Endothelial cell of umbilical vein (primary cell): Measurements from ENCODE around the gene HDAC4. TPM values are rescaled to one million over a fixed set of nuclear protein-coding genes. Genes with fewer than 3 reads are reported as not detected.

Experiments
- BruUV-seq: library from RNA; stranded (reverse); fragments of 400-500 nt; replicated peaks from 2 replicates; lab custom pipeline; 2021; lab: Mats Ljungman, UMichigan
- CTCF ChIA-PET: fragments of 300-600, 350-600 bp; sonication (Branson Sonifier 250); formaldehyde crosslinking; loops from one replicate; lab custom pipeline; 2021; ENCODE audit warnings: antibody characterized with exemption, inconsistent platforms; lab: Charles Lee
- POLR2A ChIA-PET: fragments of 300-600, 350-600 bp; sonication (Branson Sonifier 250); formaldehyde crosslinking; loops from one replicate; lab custom pipeline; 2021; ENCODE audit warnings: antibody characterized with exemption, inconsistent platforms; lab: Charles Lee
- DNase-seq: peaks from one replicate; pipeline ENCODE4 v3.0.0-alpha.2; 2011; ENCODE audit warnings: low read depth, low spot score
- FAIRE-seq: peaks from 2 replicates; lab custom pipeline; 2011; peaks lifted over from hg19 to GRCh38; lab: Jason Lieb, UNC
- H2AFZ ChIP-seq: 2 replicates; pipeline ENCODE4 v1.6.0; 2012; ENCODE audit warnings: low read depth, low read length, control low read depth, inconsistent platforms
- H3K27ac ChIP-seq: 2 replicates; pipeline ENCODE4 v1.5.1; 2011; ENCODE audit warnings: low read depth, mild to moderate bottlenecking, control low read depth, low read length, moderate library complexity; ENCODE audit not compliant: insufficient read depth
- H3K27me3 ChIP-seq, 2 experiments: 2 replicates each; pipeline versions ENCODE4 v1.6.0 to v1.6.1; 2011; ENCODE audit warnings: low read length in 2 of 2, mixed read lengths in 1 of 2; ENCODE audit not compliant: control insufficient read depth in 2 of 2, insufficient read depth in 2 of 2
- H3K36me3 ChIP-seq, 2 experiments: 2 replicates in 1 of 2; 3 replicates in 1 of 2; pipeline ENCODE4 v1.5.1; 2011; ENCODE audit warnings: low read length in 2 of 2, mild to moderate bottlenecking in 1 of 2, moderate library complexity in 1 of 2; ENCODE audit not compliant: control insufficient read depth in 2 of 2, insufficient read depth in 2 of 2; ENCODE audit errors: extremely low read depth in 1 of 2
- H3K4me1 ChIP-seq: 3 replicates; pipeline ENCODE4 v1.5.1; 2011; ENCODE audit warnings: mild to moderate bottlenecking, low read length; ENCODE audit not compliant: control insufficient read depth, insufficient read depth; ENCODE audit errors: extremely low read depth
- H3K4me2 ChIP-seq: 2 replicates; pipeline ENCODE4 v1.6.1; 2011; ENCODE audit warnings: low read length, control low read depth, mixed read lengths; ENCODE audit not compliant: insufficient read depth
- H3K4me3 ChIP-seq, 3 experiments: fragments of 200-600 bp in 1 of 3; sonication (generic), shearing (Covaris generic) in 1 of 3; replicated peaks in 1 of 3; 2 replicates each; pipeline ENCODE4 v1.5.1; 2011 to 2016; ENCODE audit warnings: control low read depth in 3 of 3, low read length in 3 of 3, mild to moderate bottlenecking in 2 of 3, inconsistent platforms in 1 of 3, low read depth in 1 of 3, moderate library complexity in 1 of 3; ENCODE audit not compliant: insufficient read depth in 1 of 3
- H3K79me2 ChIP-seq: 2 replicates; pipeline ENCODE4 v1.6.0; 2012; ENCODE audit warnings: low read length, inconsistent platforms; ENCODE audit not compliant: control insufficient read depth, insufficient read depth
- H3K9ac ChIP-seq: replicated peaks from 2 replicates; pipeline ENCODE3; 2011; ENCODE audit warnings: low read length, control low read depth; ENCODE audit not compliant: insufficient read depth; ENCODE audit errors: extremely low read depth
- H3K9me1 ChIP-seq: replicated peaks from 3 replicates; pipeline ENCODE4 v1.6.0; 2011; ENCODE audit warnings: mild to moderate bottlenecking, low read length; ENCODE audit not compliant: control insufficient read depth, insufficient read depth; ENCODE audit errors: extremely low read depth
- H3K9me3 ChIP-seq: replicated peaks from 2 replicates; pipeline ENCODE4 v1.5.1; 2012; ENCODE audit warnings: low read length, inconsistent platforms; ENCODE audit not compliant: control insufficient read depth, insufficient read depth
- H4K20me1 ChIP-seq: replicated peaks from 2 replicates; pipeline ENCODE3; 2011; ENCODE audit warnings: mild to moderate bottlenecking, low read length; ENCODE audit not compliant: control insufficient read depth, insufficient read depth; ENCODE audit errors: extremely low read depth
- GATA2 ChIP-seq: IDR thresholded peaks from 2 replicates; pipeline ENCODE4 v1.7.0; 2011; ENCODE audit warnings: low read depth, mild to moderate bottlenecking, moderate library complexity, mixed read lengths, low read length; ENCODE audit not compliant: insufficient read length, insufficient read depth
- JUN ChIP-seq: IDR thresholded peaks from 2 replicates; pipeline ENCODE4 v1.6.1; 2011; ENCODE audit warnings: borderline replicate concordance, low read depth; ENCODE audit not compliant: insufficient read length, insufficient read depth
- MYC ChIP-seq: IDR thresholded peaks from one replicate; pipeline ENCODE4 v1.6.1; 2011; ENCODE audit warnings: mild to moderate bottlenecking, low read depth, low read length
- POLR2AphosphoS5 ChIP-seq: IDR thresholded peaks from 2 replicates; pipeline ENCODE4 v1.6.1; 2012; ENCODE audit warnings: low read depth, mild to moderate bottlenecking, control low read depth, low read length, moderate library complexity; ENCODE audit not compliant: insufficient read depth
- dilution Hi-C: fragments of 300-500 bp; cut with MboI; formaldehyde crosslinking; loops from one replicate; pipeline ENCODE4 v1.15.0; 2019; ENCODE audit warnings: low sequenced_read_pairs; ENCODE audit not compliant: extremely low pct_ligation_motif_present
- intact Hi-C: fragments of 100-400 bp; cut with micrococcal nuclease; formaldehyde crosslinking; loops from one replicate; pipeline ENCODE4 v1.10.0; 2022
- polyA plus RNA-seq, 4 experiments: library from polyadenylated mRNA; depleted of rRNA in 3 of 4; stranded (reverse) in 3 of 4; unstranded in 1 of 4; fragments of >200 nt; gene quantifications; 2 replicates each; pipeline versions ENCODE4 v1.2.1 to v1.2.3, GENCODE V29; 2011 to 2012; ENCODE audit warnings: missing spikeins in 1 of 4
- total RNA-seq: library from RNA; stranded (reverse); gene quantifications from 2 replicates; pipeline ENCODE4 v1.2.3, GENCODE V29; 2021
- TF ChIP-seq, protein P1 (sequence below): IDR thresholded peaks from 2 replicates; pipeline ENCODE4 v1.6.1; 2011; ENCODE audit not compliant: insufficient read depth, insufficient read length

The HDAC4 gene
- total and polyA plus RNA-seq, 2 donors (not counting 3 experiments of a cell fraction or from before 2014, with no cell fraction given), result 13.4 to 33.0 TPM

DNA sequence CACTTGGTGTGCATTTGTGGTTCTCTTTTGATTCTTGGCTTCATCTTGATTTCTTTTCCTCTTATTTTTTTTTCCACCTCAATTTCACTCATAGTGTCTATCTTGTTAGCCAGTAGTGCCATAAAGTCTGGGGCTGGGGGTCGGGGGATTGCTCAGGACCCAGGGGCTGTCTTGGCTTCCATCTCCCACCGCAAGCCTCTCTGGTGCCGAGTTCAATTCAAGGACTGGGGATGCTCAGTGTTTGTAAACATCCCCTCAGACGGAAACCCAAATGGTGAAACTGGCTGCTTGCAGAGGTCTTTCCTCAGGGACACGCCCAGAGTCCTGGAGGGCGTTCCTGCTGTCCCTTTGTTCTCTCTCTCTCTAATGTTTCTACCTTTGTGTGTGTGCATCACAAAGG, 379.6 kb downstream of the HDAC4 start:
- Histone ChIP-seq H3K27me3 (no peaks in the 10 kb centered on the region), H3K9me3 (no peaks in the 10 kb centered on the region), H3K9me1 (no peaks in the 10 kb centered on the region), H3K27ac (no peak overlapping the region), H4K20me1 (no peaks in the 10 kb centered on the region), H3K4me3 (no peak overlapping the region), H2AFZ (no peak overlapping the region), H3K79me2 (no peaks in the 10 kb centered on the region), H3K9ac (no peak overlapping the region), H3K36me3 (no peaks in the 10 kb centered on the region), H3K4me2 (no peak overlapping the region), H3K4me1 (no peaks in the 10 kb centered on the region)
- no peak for DNase-seq
- TF ChIP-seq POLR2AphosphoS5, result no peak
- intact Hi-C loops (no loop called here), dilution Hi-C loops (no loop called here)
- POLR2A ChIA-PET, result no interaction called here
- FAIRE-seq, result no peak
- no TSS peak for BruUV-seq
- CTCF ChIA-PET, result no interaction called here

DNA sequence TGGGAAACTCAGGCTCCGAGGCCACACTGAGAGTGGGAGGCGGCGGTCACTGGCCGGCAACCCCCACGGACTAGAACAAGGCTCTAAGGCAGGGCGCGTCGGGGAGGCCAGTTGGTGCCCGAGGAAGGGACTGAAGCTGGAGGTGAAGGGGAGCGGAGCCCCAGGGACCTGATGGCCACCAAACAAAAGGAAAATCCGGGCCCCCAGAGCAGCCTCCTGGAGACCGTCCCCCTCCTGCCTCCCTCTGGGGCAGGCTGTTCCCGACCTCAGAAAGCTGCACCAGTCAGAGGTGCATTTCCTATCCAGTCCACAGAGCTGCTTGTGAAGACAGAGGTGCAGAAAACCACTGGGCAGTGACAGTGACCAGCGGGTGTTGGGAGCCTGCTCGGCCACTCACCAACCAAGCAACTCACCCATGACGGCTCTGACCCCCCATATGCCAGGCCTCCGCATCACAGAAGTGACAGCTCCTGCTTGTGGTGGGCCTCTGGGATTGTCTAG, 380.2 kb downstream of the HDAC4 start:
- H3K79me2 ChIP-seq, result no peaks in the 10 kb centered on the region
- H3K9me3 ChIP-seq, result no peaks in the 10 kb centered on the region
- BruUV-seq, result no TSS peak
- H3K36me3 ChIP-seq, result no peaks in the 10 kb centered on the region
- dilution Hi-C loops (no loop called here), intact Hi-C loops (no loop called here)
- H3K4me3 ChIP-seq, result no peak overlapping the region
- no peaks in the 10 kb centered on the region for H3K27me3 ChIP-seq
- DNase-seq, result no peak
- ChIA-PET CTCF (no interaction called here), POLR2A (no interaction called here)
- no peak overlapping the region for H2AFZ ChIP-seq
- no peaks in the 10 kb centered on the region for H3K4me1 ChIP-seq
- H3K4me2 ChIP-seq, result no peak overlapping the region
- no peak overlapping the region for H3K27ac ChIP-seq
- H3K9me1 ChIP-seq, result no peaks in the 10 kb centered on the region
- no peak for FAIRE-seq
- H4K20me1 ChIP-seq, result no peaks in the 10 kb centered on the region
- TF ChIP-seq, protein P1, sequence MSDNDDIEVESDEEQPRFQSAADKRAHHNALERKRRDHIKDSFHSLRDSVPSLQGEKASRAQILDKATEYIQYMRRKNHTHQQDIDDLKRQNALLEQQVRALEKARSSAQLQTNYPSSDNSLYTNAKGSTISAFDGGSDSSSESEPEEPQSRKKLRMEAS, result no peak
- TF ChIP-seq MYC (no peak), JUN (no peak), GATA2 (no peak)
- H3K9ac ChIP-seq, result no peak overlapping the region
